Hematopoietic multipotent progenitor cell treated with erythropoietin and hydrocortisone succinate and interleukin-3 and kit ligand, for 15 days (in vitro differentiated cells): ENCODE measurements around the gene KCNMB1.
A peak's percentile ranks its signal among the peaks of the same experiment; 100 is the strongest.

Experiments
- DNase-seq: peaks from one replicate; pipeline ENCODE4 v3.0.0-alpha.2; 2015; ENCODE audit warnings: low spot score

Gene KCNMB1, protein sequence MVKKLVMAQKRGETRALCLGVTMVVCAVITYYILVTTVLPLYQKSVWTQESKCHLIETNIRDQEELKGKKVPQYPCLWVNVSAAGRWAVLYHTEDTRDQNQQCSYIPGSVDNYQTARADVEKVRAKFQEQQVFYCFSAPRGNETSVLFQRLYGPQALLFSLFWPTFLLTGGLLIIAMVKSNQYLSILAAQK

DNA sequence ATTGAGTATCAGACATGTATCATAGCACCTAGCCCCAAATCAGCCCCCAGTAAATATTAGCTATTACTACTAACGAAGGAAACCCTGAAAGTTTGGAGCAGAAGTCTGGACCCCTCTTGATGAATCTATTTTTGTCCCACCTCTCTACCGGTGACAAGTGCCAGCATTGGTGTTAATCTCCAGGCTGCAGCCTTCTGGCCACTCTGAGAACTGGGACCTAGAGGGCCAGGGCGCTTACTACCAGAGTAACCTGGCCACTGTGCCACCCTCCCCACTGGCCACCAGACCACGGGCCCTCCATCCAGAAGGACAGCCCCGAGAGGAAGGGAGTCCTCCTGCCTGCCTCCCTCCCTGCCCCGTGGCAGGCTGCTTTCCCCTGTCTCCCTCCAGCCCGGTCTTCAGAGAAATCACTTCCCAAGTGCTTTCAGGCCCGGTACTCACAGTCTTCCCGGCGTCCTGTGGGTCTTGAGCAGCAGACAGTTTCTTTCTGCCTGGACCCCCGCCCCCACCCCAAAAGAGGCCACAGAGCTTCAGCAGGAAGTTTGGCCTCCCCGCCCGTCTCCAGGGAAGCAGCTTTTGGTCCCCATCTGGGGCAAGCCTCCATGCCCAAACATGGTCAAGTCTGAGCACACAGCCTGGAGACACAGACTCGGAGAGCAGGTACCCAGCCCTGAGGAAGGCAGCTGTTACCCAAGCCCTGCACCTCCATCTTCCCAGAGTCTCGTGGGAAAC, at the start of gene KCNMB1:
TSS of gene KCNMB1 (minus strand) at position 550 of the 732 bp plus-strand sequence. CDS start 3,920 bp downstream, outside the sequence.
- DNase-seq, result no peak

DNA sequence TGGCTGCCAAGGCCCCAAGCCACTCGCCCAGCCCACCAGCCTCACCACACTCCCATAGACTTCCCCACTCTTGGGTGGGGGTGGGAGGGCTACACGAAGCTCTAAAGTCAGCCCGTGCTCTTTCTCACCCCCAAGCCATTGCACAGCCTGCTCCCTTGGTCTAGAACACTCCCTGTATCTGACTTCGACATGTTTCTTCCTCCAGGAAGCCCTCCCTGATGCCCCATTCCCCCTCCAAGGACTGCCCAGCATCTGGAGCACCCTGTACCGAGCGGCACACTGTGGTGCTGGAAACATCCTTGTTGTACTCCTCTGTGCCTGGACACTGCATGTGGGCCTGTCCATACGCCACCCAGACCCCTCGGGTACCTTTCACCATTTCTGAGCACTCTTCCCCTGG, 49.4 kb upstream of the KCNMB1 start:
- no peak for DNase-seq

DNA sequence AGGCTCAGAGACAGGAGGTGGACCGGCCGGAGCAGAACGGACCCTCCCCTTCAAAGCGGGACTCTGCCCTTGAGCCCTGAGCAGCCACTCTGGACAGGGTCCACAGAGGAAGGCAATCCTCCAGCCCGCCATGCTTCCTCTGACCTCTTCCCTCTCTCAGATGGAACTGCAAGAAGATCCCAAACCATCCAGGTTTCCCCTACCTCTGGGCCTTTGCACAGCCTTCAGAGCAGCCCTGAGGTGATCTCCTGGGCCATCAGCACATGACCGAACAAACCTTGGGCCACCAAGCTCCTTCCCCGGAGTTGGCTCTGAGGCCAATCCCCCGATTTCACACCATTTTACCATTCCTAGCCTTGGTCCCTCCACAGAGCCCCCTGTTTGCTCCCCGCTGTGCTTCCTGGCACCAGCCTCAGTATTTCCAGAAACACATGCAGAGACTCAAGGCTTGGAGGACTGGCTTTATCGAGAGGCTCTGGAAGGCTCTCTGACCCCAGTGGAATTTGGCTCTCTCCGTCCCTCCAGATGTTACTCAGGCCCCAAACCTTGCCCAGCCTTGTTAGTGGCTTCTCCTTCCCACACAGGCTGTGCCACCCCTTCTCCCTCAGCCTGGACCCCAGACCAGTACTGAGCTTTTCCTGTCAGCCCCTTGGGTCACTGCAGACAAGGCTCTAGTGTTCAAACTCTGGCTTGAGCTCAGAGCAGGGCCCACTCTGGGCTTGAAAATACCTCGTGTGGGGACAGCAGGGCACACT, 48.6 kb upstream of the KCNMB1 start:
- DNase-seq, result no peak

DNA sequence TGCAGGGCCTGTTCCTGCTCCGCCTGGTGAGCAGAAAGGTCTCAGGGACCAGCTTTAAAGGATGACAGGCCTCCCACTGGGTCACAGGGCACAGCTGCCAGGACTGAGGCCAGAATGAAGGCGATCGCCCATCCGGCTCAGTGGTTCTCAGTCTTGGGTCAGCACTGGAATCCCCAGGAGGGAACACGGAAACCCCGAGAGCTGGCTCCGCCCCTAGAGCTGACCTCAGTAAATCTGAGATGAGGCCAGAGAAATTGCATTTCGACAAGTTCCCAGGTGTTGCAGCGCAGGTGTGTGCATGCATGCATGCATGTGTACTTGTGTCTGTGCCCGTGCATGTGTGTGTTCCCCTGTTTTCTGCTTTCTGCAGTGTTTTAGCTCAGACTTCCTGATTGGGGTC, 47.2 kb upstream of the KCNMB1 start:
- DNase-seq, result no peak

DNA sequence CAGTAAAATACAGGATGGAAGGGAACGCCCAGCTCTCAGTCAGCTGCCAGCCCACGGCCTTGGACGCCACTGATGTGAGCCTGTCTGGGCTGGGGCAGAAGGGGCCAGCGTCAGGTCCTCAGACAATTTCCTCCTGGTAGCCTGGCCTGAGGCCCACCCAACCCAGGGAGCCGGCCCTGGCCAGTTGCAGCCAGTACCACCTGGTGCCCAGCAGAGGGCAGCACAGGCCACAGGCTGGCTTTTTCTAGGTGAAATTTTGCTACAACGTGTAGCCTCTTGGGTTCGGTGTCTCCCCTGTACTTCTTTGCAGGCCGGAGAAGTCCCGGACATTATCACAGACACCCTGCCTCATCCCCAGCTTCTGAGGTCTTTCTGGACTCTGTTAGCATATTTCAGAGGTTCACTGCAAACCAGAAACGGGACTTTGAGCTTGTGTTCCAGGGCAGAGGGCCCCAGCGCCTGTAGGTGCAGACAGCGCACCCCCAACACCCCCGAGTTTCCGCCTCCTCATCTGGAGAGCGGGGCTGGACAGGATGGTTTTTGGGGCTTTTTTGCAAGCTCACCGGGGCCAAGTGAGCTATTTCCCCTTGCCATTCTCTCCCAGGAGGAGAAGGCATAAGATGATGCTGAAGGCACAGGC, 45.9 kb upstream of the KCNMB1 start:
- peak; percentile 30 for DNase-seq

DNA sequence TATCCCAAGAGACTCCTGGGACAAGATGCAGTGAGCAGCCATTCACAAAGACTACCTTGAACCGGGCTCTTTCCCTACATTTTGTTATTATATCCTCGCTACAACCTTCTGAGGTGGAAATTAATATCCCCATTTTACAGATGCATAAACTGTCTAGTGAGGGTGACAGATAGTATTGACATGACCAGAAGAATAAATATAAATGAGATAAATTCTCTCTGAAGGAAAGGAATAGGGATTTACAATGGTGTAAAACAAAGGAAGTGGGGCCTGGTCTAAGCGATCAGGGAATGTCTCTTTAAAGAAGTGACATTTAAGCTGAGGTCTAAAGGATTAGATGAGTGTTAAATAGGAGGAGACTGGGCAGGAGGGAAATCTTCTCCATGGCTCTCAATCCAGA, 43.5 kb upstream of the KCNMB1 start:
- DNase-seq, result no peak

DNA sequence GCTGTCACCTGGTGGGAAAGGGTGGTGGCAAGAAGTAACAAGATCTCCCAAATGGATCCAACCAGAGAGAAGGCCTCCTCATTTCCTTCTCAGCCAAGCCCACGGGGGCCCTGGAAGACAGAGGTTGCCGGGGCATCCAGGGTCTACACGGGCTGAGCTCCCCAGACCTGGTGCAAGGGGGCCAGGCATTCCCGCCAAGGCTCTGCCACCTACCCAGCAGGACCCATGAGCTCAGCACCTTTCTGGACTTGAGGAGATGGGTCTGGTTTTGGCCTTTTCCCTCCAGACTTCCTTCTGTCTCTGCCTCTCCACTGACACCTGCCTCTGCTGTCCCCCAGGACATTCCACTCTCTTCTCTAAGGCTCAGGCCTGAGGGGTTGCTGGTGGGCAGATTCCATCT, 42.4 kb upstream of the KCNMB1 start:
- DNase-seq, result no peak

DNA sequence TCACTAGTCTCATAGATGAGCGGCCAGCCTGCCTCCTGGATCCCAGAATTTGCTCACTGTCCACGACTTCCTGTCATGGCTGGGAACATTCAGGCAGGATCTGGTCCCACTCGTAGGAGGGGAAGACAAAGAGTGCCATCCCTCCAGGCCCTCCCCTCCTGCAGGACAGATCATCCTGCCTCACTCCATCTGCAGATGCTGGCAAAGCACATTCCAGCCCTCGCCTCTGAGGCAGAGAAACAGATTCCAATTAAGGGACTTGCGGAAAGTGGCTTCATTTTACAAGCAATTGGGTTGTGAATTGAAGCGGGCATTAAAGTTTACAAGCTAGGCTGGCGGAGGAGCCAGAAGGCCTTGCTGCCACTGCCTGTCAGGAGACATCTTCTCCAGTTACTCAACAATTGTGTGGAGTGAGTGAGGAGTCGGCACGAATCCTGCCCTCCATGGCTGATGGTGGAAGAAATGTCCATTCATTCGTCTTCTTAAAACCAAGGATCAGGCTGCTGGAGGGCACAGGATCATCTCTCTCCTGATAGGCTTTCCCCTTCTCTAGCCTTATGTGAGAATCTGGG, 41.8 kb upstream of the KCNMB1 start:
- DNase-seq, result no peak

DNA sequence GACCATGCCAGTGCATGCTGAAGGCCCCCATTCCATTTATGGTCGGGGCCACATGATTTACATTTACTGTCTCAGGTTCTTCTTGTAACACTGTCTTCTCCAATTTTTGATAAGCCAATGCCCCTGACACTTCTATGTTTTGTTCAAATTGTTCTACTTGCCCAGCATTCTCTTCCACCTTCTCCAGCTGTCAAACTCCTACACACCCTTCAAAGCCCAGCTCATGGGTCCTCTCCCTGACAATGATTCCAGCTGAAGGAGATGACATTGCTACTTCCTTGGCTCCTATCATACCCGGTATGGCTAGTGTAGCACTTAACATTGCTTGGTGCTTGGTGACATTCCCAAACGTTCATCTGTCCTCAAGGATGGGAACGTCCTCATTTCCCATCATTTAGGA, 41.1 kb upstream of the KCNMB1 start:
- DNase-seq, result no peak

DNA sequence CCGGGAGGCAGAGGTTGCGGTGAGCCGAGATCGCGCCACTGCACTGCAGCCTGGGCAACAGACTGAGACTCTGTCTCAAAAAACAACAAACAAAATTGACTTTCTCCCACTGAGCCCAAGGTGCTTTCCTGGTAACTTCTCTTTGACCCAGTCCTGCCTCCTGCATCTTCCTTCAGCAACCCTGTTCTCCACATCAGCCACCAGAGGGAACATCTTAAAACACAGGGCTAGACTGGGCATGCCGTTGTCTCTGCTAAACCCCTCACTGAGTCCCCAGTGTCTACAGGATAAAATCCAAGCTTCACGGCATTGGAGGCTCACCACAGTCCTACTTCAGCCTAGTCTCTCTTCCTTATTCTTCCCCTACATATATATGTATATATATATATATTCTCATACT, 39.8 kb upstream of the KCNMB1 start:
- no peak for DNase-seq

DNA sequence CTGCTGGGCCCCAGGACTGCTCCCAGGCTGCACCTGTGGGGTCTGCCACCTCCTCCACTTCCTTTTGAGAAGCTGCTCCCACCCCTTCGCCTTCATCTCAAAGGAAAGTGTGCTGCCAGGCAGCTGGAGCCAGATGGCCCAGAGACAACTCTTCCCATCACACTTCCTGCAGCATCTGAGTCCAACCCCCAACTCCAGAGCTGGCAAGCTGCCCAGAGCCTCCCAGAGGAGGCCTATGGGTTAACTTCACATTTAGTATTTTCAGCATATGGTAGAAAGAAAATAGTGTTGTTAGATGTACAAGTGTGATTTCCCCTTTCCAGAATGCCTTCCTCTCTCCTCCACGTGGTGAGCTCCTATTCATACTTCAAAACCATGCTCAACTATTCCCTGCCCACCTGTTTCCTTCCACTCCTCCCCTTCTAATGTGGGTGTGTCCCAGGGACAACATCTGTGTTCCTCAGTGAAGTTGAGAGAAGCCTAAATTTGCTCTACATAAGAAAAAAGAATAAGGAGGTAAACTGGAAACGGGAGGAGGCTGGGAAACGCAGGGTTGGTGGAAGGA, 38.6 kb upstream of the KCNMB1 start:
- no peak for DNase-seq

DNA sequence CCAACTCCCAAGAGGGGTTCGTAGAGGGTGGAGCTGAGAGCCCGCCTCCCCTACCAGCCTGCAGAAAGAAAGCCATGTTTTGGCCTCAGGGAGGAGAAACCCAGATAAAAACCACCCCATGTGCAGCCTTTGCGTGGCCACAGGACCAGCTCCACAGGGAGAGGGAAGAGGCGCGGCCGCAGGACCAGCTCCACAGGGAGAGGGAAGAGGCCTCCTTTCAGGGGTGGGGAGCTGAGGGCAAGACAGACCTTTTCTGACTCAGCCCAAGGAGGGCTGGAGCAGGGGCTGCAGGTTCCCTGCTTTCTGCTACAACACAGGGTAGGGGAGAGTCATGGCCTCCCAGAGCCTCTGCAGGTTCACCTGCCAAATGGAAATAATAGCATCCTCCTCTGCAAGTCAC, 37.6 kb upstream of the KCNMB1 start:
- no peak for DNase-seq

DNA sequence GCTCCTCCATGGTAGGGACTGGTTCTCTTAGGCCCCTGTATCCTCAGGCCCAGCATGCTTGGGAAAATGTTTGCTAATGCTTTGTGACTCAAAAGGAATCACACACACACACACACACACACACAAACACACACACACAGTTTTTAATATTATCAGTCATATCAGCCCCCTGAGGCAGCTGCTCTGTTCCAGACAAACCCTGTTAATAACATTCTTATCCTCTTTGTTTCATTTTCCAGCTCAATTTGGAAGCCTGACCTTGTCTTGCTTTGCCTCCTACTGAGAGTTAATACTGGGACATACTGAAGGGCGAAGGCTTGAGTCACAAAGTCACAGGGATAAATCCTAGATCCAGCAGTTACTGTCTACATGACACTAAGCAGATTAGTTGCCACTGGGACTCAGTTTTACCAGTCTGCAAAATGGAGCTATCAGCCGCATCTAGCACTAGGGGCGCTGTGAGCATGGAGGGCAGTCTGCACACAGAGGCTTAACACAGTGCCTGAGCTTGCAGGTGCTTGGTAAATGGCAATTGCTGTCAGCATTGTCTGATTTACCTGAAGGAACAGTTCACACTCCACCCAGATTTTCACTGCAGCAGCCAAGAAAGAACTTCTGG, 37.1 kb upstream of the KCNMB1 start:
- DNase-seq, result no peak

DNA sequence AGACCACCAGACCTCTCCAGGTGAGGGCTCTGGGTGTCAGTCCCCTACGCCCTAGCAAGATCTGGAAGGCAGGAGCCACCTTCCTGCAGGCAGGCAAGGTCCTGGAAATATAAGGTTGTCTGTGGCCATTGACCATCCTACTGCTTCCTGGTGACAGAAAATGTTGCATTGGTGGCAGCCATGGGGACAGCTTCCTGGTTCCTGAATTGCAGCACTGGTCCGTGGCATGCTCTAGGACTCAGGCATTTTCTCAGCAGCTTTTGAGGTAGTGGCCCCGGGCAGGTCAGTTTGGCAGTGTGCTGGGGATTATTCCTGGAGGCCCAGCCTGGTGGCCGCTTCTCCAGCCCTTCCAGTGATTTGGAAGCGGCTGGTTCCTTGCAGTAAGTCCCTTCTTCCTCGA, 36.6 kb upstream of the KCNMB1 start:
- no peak for DNase-seq

DNA sequence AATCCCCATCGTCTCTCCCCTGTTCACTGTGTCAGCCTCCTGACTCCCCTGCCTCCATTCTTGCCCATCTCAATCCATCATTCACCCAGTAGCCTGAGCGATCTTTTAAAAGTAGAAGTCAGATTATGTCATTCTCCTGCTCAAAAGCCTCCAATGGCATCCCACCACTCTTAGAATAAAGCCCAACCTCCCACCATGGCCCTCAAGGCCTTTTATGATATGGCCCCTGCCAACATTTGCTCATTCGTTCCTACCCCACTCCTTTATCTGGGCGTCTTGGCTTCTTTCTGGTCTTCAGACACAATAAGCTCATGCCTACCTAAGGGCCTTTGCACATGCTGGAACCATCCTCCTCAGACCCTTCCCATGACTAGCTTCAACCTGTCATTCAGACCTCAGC, 35.5 kb upstream of the KCNMB1 start:
- no peak for DNase-seq

DNA sequence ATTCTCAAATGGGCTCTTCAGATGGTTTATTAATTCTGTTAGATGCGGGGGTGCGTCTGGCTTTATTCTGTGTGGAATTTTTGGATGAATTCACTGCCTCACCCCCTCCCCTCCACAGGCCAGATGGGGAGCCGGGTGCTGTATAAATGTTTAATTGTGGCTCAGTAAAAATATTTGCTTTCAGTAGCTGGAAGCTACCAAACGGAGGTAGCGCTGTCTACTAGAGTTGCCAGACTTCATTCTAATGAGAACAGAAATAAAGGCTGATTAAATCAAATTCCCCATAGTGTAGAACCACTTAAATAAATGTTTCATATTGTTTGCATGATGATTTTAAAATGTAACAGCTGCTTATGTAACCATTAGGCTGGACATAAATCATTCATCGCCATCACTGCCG, 34.5 kb upstream of the KCNMB1 start:
- DNase-seq, result no peak

DNA sequence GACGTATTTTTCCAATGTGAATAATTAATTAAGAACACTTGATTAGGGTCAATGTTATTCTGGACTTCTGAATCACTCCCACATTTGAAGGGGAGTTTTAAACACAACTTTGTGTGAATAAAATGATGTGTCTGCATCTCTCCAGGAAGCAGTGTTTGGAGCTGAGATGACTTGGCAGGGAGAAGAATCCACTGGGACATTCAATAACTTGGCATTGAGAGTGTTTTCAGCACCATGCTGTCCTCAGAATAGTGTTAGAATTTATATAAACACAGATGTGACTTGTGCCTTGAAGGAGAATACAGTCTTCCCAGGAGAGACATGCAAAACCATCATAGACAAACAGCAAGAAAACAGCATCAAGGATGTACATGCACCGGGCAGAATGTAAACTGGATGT, 32.7 kb upstream of the KCNMB1 start:
- no peak for DNase-seq

DNA sequence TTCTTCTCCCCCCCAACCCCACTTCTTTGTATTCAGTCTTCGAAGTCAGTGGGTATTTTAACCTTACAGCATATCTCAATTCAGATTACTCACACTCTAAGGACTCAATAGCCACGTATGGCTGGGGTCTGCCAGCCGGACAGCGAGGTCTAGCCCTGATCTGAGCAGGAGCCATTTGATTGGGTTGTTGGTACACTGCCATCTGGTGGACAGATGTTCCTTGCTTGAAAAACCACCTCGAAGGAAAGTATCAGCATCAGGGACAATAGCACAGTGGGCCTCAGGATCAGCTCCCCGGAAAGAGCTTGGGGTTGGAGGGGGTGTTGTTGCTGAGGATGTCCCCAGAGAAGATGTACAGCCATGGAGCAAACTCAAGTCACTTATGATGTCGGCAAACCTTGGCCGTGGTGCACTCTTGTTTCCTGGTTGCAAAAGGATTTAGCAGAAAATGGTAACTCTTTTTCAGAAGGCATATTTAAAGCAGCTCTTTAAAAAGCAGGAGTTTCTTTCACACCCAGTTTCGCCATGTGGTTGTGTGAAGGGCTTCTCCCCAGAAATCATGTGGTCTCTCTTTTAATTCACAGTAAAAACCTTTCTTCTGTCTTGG, 31.7 kb upstream of the KCNMB1 start:
- DNase-seq, result peak; percentile 39

DNA sequence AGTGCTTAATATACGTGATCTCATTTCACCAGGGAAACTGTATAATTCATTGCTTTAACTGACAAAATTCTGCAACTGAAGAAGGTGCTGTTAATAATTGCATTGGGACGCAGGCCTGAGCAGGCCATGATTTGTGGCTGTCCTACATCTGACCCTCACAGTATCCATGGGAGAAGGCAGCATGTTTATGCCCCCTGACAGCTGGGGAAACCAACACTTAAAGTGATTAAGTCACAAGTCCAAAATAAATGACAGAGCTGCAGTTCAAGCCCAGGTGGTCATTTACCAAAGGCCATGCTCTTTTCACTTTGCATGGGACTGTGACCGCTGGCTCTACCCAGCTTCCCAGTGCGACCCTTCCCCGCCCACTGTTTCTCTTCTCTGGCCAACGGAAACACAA, 30.5 kb upstream of the KCNMB1 start:
- no peak for DNase-seq

DNA sequence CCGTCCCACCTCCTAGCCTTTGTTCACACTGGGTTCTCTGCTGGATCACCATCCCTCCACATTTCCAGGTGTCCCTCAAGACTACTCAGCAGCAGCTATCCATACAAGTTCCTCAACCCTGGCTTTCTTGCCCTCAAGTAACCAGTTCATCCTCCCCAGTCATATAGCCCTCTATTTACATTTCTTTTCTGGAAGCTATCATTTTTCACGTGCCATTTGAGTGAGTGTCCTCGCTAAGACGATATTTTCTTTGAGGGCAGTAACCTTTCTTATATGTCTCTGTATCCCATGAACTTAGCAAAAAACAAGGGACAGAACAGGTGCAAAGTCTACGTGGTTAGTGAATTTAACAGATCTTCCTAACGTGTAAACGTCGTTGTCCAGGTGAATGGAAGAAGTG, 29.6 kb upstream of the KCNMB1 start:
- no peak for DNase-seq

DNA sequence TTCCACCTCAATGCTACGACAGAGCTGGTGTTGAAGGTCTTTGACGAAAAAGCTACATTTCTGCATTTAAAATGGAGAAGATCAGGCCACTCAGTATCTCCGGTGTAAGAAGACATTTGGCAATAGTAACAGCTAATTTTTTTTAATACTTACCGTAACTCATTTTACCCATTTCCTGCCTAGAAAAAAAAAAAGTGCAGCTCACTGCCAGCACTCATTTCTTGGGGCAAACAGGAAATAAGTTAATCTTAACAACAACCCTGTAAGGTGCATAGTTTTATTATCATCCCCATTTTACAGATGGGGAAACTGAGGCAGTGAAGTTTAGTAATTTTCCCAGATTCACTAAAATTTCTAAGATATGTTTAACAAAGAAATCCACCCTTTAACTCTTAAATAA, 27.4 kb upstream of the KCNMB1 start:
- DNase-seq, result no peak
